B cell (primary cell): ENCODE results near the gene GALK1. TPM values are rescaled to one million over a fixed set of nuclear protein-coding genes. Genes with fewer than 3 reads are reported as not detected.

Experiments
- ATAC-seq: fragments of 200-7000 bp; cut with Tn5 transposase; one replicate; pipeline ENCODE4 v1.10.0; 2021; ENCODE audit warnings: low read depth, mild to moderate bottlenecking, moderate number of reproducible peaks, moderate library complexity
- CTCF ChIA-PET: fragments of 350-600 bp; sonication (Branson Sonifier 250); formaldehyde crosslinking; loops from one replicate; lab custom pipeline; 2021; ENCODE audit warnings: antibody characterized with exemption, inconsistent platforms; lab: Charles Lee
- POLR2A ChIA-PET: fragments of 350-600 bp; sonication (Branson Sonifier 250); formaldehyde crosslinking; loops from one replicate; lab custom pipeline; 2021; ENCODE audit warnings: antibody characterized with exemption; lab: Charles Lee
- DNase-seq: peaks from one replicate; pipeline ENCODE4 v3.0.0; 2013
- H2AFZ ChIP-seq: 2 replicates; pipeline ENCODE4 v1.6.1; 2012; ENCODE audit warnings: mild to moderate bottlenecking, low read depth, low read length; ENCODE audit not compliant: insufficient read depth, poor library complexity, severe bottlenecking
- H3K27ac ChIP-seq, 2 donors: 1 replicate in 1 of 2; 2 replicates in 1 of 2; pipeline ENCODE4 v1.5.1; 2012 to 2013; ENCODE audit warnings: low read length in 2 of 2, mild to moderate bottlenecking in 2 of 2, moderate library complexity in 1 of 2
- H3K27me3 ChIP-seq, 4 experiments: fragments of 200-600 bp in 1 of 4; sonication (generic) in 1 of 4; replicated peaks in 1 of 4; 1 replicate in 2 of 4; 2 replicates in 2 of 4; pipeline versions ENCODE4 v1.6.1 to v1.7.0; 2013 to 2016; ENCODE audit warnings: low read length in 3 of 4, mild to moderate bottlenecking in 2 of 4, mixed read lengths in 1 of 4, moderate library complexity in 1 of 4; ENCODE audit not compliant: insufficient read depth in 4 of 4, control insufficient read depth in 3 of 4; ENCODE audit errors: control extremely low read depth in 1 of 4
- H3K36me3 ChIP-seq, 2 experiments: replicated peaks in 1 of 2; 1 replicate in 1 of 2; 2 replicates in 1 of 2; pipeline versions ENCODE4 v1.6.1 to v1.7.1; 2013; ENCODE audit warnings: low read length in 1 of 2; ENCODE audit not compliant: insufficient read depth in 2 of 2, control insufficient read depth in 1 of 2; ENCODE audit errors: control extremely low read depth in 1 of 2, extremely low read depth in 1 of 2
- H3K4me1 ChIP-seq, 2 donors: fragments of 200-600 bp in 1 of 2; sonication (generic) in 1 of 2; 1 replicate in 1 of 2; 2 replicates in 1 of 2; pipeline versions ENCODE4 v1.5.1 to v1.6.1; 2013 to 2017; ENCODE audit warnings: low read length in 2 of 2; ENCODE audit not compliant: control insufficient read depth in 2 of 2, insufficient read depth in 2 of 2
- H3K4me2 ChIP-seq: replicated peaks from 2 replicates; pipeline ENCODE3; 2012; ENCODE audit warnings: mild to moderate bottlenecking, low read depth, low read length; ENCODE audit not compliant: poor library complexity, severe bottlenecking
- H3K4me3 ChIP-seq, 5 experiments: fragments of 200-600 bp in 1 of 5; sonication (generic) in 1 of 5; 1 replicate in 3 of 5; 2 replicates in 2 of 5; pipeline versions ENCODE4 v1.5.1 to v1.7.0; 2011 to 2016; ENCODE audit warnings: low read length in 4 of 5, mild to moderate bottlenecking in 4 of 5, low read depth in 2 of 5, control low read depth in 1 of 5, moderate library complexity in 1 of 5; ENCODE audit not compliant: insufficient read depth in 1 of 5; ENCODE audit errors: control extremely low read depth in 1 of 5, extremely low read depth in 1 of 5
- H3K79me2 ChIP-seq: fragments of 200-600 bp; sonication (generic); one replicate; pipeline ENCODE4 v1.6.0; 2016; ENCODE audit warnings: low read length; ENCODE audit not compliant: control insufficient read depth, insufficient read depth
- H3K9ac ChIP-seq: fragments of 200-600 bp; sonication (generic); 2 replicates; pipeline ENCODE4 v1.6.1; 2017; ENCODE audit warnings: mild to moderate bottlenecking, low read length, moderate library complexity
- H3K9me3 ChIP-seq, 3 donors: one replicate each; pipeline versions ENCODE4 v1.6.1 to v1.7.1; 2013; ENCODE audit warnings: low read length in 2 of 3; ENCODE audit not compliant: control insufficient read depth in 2 of 3, insufficient read depth in 1 of 3; ENCODE audit errors: control extremely low read depth in 1 of 3
- H4K20me1 ChIP-seq: 2 replicates; pipeline ENCODE4 v1.6.0; 2012; ENCODE audit warnings: mild to moderate bottlenecking, low read length; ENCODE audit not compliant: insufficient read depth, control insufficient read depth, poor library complexity, severe bottlenecking
- H3K27ac Mint-ChIP-seq: one replicate; pipeline ENCODE4 v1.8.0; 2021; ENCODE audit warnings: mixed read lengths
- H3K27me3 Mint-ChIP-seq: one replicate; pipeline ENCODE4 v1.8.0; 2021; ENCODE audit warnings: mixed read lengths
- H3K4me1 Mint-ChIP-seq: one replicate; pipeline ENCODE4 v1.8.0; 2021; ENCODE audit warnings: mixed read lengths
- H3K4me3 Mint-ChIP-seq: one replicate; pipeline ENCODE4 v1.8.0; 2021; ENCODE audit warnings: mixed read lengths
- H3K9me3 Mint-ChIP-seq: one replicate; pipeline ENCODE4 v1.8.0; 2022; ENCODE audit warnings: mixed read lengths; ENCODE audit not compliant: insufficient read depth
- EZH2 ChIP-seq: IDR thresholded peaks from 2 replicates; pipeline ENCODE4 v1.6.1; 2012; ENCODE audit warnings: borderline replicate concordance, low read depth, mild to moderate bottlenecking, moderate library complexity, low read length; ENCODE audit not compliant: insufficient read depth, poor library complexity, severe bottlenecking
- WGBS: methylation state at CpG from one replicate; pipeline ENCODE4 v1.1.5; 2013; ENCODE audit warnings: missing lambda C conversion rate; ENCODE audit not compliant: insufficient coverage; 5-methylcytosine and 5-hydroxymethylcytosine counted together
- intact Hi-C: fragments of 100-400 bp; cut with micrococcal nuclease; formaldehyde crosslinking; loops from one replicate; pipeline ENCODE4 v1.10.0; 2022
- polyA plus RNA-seq: library from polyadenylated mRNA; depleted of rRNA; stranded (reverse); fragments of >200 nt; gene quantifications from 2 replicates; pipeline ENCODE4 v1.2.3, GENCODE V29; 2012
- total RNA-seq, 2 donors: library from RNA; stranded (reverse); fragments of 120-200 nt in 1 of 2; gene quantifications; 1 replicate in 1 of 2; 2 replicates in 1 of 2; pipeline versions ENCODE4 v1.2.3 to v1.2.4, GENCODE V29; 2013 to 2022
- TF ChIP-seq, protein P1 (sequence below): fragments of 200-600 bp; IDR thresholded peaks from one replicate; pipeline ENCODE4 v1.8.0; 2022; ENCODE audit warnings: antibody characterized with exemption, mild to moderate bottlenecking

The GALK1 gene
- total and polyA plus RNA-seq, 2 donors (not counting 1 experiment from before 2014, with no cell fraction given): 29.8 to 37.4 TPM

DNA sequence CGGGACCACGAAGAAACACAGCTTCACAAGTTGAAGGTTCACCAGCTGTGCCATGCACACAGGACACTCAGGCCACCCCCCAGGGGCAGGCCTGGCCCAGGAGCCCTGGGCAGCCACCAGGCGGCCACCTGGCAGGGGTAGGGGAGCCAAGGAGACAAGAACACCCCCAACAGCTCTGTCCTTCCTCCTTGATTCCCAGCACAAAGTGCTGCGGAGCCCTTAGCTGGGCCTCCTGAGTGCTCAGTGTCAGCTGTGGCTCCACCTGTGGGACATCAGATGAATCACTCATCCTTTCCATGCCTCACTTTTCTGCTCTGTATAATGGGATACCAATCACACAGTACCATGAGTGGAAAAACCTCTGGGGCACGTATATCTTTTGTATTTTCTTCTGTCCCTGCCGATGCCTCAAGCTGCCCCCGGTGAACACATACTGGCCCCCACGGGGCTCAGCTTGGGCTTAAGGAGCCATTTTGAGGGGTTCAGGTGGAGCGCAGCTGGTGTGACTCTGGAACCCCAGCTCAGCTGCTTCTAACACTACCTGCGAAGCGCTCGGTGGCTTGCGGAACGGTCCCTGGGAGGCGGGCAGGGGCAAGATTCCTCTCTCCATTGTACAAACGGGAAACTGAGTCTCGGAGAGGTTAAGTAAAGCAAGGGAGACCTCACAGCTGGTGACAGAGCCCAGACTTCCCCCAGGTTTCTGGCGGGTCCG, 12.0 kb downstream of the GALK1 start:
- H3K27ac ChIP-seq: no peak overlapping the region
- peak overlapping the region in 4 of 5 experiments; percentile 55 to 84 (median 62) for H3K4me3 ChIP-seq
- Mint-ChIP-seq H3K27me3 (peaks cover 4% of the 10 kb centered on the region), H3K4me1 (peaks cover 23% of the 10 kb centered on the region), H3K9me3 (no peaks in the 10 kb centered on the region), H3K4me3 (peak overlapping the region; percentile 71), H3K27ac (peak overlapping the region; percentile 61)
- no peak for ATAC-seq
- WGBS: 67% methylated on average over 19 of the region's 19 CpGs
- intact Hi-C loops: loop anchor here (1.0 to 10.0 kb wide), 2 partner anchors 74 to 252 kb away; partner anchors contain the start of gene CDK3
- H3K79me2 ChIP-seq: no peaks in the 10 kb centered on the region
- H3K27me3 ChIP-seq: no peaks in the 10 kb centered on the region
- ChIA-PET POLR2A (interaction anchor here (0.6 to 3.4 kb wide), 15 partner anchors 12 to 1829 kb away, joined by 3 to 23 read pairs (median 6); partner anchors contain the start of genes GALK1, MRPL38, SLC25A19 and UNK), CTCF (interaction anchor here (0.5 to 5.9 kb wide), 50 partner anchors 11 to 792 kb away, joined by 3 to 87 read pairs (median 4); partner anchors contain the start of genes GALK1, MIF4GD, MRPL58 and RECQL5)
- TF ChIP-seq EZH2: no peak
- TF ChIP-seq, protein P1, sequence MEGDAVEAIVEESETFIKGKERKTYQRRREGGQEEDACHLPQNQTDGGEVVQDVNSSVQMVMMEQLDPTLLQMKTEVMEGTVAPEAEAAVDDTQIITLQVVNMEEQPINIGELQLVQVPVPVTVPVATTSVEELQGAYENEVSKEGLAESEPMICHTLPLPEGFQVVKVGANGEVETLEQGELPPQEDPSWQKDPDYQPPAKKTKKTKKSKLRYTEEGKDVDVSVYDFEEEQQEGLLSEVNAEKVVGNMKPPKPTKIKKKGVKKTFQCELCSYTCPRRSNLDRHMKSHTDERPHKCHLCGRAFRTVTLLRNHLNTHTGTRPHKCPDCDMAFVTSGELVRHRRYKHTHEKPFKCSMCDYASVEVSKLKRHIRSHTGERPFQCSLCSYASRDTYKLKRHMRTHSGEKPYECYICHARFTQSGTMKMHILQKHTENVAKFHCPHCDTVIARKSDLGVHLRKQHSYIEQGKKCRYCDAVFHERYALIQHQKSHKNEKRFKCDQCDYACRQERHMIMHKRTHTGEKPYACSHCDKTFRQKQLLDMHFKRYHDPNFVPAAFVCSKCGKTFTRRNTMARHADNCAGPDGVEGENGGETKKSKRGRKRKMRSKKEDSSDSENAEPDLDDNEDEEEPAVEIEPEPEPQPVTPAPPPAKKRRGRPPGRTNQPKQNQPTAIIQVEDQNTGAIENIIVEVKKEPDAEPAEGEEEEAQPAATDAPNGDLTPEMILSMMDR: no peak
- peak overlapping the region; percentile 76 for H3K9ac ChIP-seq
- H3K4me1 ChIP-seq: peaks cover 9 to 29% of the 10 kb centered on the region in 2 donors
- H3K4me2 ChIP-seq: peak overlapping the region; percentile 100
- H4K20me1 ChIP-seq: no peaks in the 10 kb centered on the region
- peak overlapping the region; percentile 96 for H2AFZ ChIP-seq
- H3K9me3 ChIP-seq: no peaks in the 10 kb centered on the region
- DNase-seq: peak; percentile 48
- peaks cover 0 to 6% of the 10 kb centered on the region in 2 experiments for H3K36me3 ChIP-seq

DNA sequence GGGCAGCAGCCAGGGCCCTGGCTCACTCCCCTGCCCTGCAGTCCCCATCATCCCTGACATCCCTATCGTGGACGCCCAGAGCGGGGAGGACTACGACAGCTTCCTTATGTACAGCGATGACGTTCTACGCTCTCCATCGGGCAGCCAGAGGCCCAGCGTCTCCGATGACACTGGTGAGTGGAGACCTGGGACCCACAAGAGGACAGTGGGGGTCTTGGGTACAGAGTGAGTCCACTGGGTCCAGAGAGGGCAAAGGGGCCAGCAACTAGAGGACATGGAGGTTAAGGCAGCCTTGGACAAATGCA, 12.6 kb downstream of the GALK1 start:
- no peak overlapping the region for H3K27ac Mint-ChIP-seq
- 94% methylated on average over 10 of the region's 10 CpGs for WGBS
- H3K4me3 ChIP-seq: no peak overlapping the region
- peaks cover 4% of the 10 kb centered on the region for H3K27me3 Mint-ChIP-seq
- no peak for DNase-seq
- intact Hi-C loops: loop anchor here (10.0 kb wide), 1 partner anchor 252 kb away; the partner anchor contains the start of gene CDK3
- H3K9me3 Mint-ChIP-seq: no peaks in the 10 kb centered on the region
- no peaks in the 10 kb centered on the region for H4K20me1 ChIP-seq
- H3K4me1 ChIP-seq: peaks cover 9 to 34% of the 10 kb centered on the region in 2 donors
- no peak overlapping the region for H2AFZ ChIP-seq
- H3K4me1 Mint-ChIP-seq: peaks cover 26% of the 10 kb centered on the region
- ChIA-PET POLR2A (interaction anchor here (2.2 to 3.4 kb wide), 2 partner anchors 13 to 24 kb away, joined by 11 to 23 read pairs; partner anchors contain the start of gene GALK1), CTCF (interaction anchor here (0.8 to 5.9 kb wide), 17 partner anchors 11 to 325 kb away, joined by 3 to 87 read pairs (median 10); partner anchors contain the start of genes GALK1, SMIM5, TRIM47 and TRIM65)
- H3K4me3 Mint-ChIP-seq: peak overlapping the region; percentile 44
- TF ChIP-seq, protein P1: no peak
- no peak for TF ChIP-seq EZH2
- H3K27ac ChIP-seq: no peak overlapping the region
- no peak overlapping the region for H3K4me2 ChIP-seq
- H3K79me2 ChIP-seq: no peaks in the 10 kb centered on the region
- no peaks in the 10 kb centered on the region for H3K27me3 ChIP-seq
- H3K36me3 ChIP-seq: no peaks in the 10 kb centered on the region
- no peaks in the 10 kb centered on the region for H3K9me3 ChIP-seq
- ATAC-seq: no peak
- no peak overlapping the region for H3K9ac ChIP-seq
